Kidney (tissue), 14 donors: ENCODE measurements around the gene NRIP2. TPM values are rescaled to one million over a fixed set of nuclear protein-coding genes. Genes with fewer than 3 reads are reported as not detected.

Experiments used
- DNase-seq, 5 donors: peaks; one replicate each; pipeline ENCODE4 v3.0.0-alpha.2; 2013 to 2020
- FAIRE-seq: peaks from 2 replicates; lab custom pipeline; 2012; peaks lifted over from hg19 to GRCh38; lab: Jason Lieb, UNC
- H3K27ac ChIP-seq, 2 donors: one replicate each; pipeline ENCODE4 v1.7.0; 2013; ENCODE audit warnings: low read depth in 2 of 2, low read length in 2 of 2, inconsistent platforms in 1 of 2
- H3K27me3 ChIP-seq: one replicate; pipeline ENCODE4 v1.7.1; 2013; ENCODE audit warnings: low read length, inconsistent platforms; ENCODE audit not compliant: control insufficient read depth, insufficient read depth
- H3K36me3 ChIP-seq, 3 donors: one replicate each; pipeline versions ENCODE4 v1.7.0 to v1.7.1; 2013; ENCODE audit warnings: low read length in 3 of 3, control low read depth in 1 of 3, inconsistent platforms in 1 of 3; ENCODE audit not compliant: insufficient read depth in 3 of 3, control insufficient read depth in 2 of 3
- H3K4me1 ChIP-seq, 3 donors: one replicate each; pipeline versions ENCODE4 v1.7.0 to v1.7.1; 2013; ENCODE audit warnings: low read length in 3 of 3, inconsistent platforms in 1 of 3, low read depth in 1 of 3; ENCODE audit not compliant: control insufficient read depth in 2 of 3, insufficient read depth in 2 of 3
- H3K4me3 ChIP-seq, 3 donors: one replicate each; pipeline versions ENCODE4 v1.7.0 to v1.8.1; 2013; ENCODE audit warnings: low read length in 3 of 3, control low read depth in 1 of 3, inconsistent platforms in 1 of 3
- H3K9ac ChIP-seq, 3 donors: one replicate each; pipeline versions ENCODE4 v1.7.0 to v1.7.1; 2013; ENCODE audit warnings: low read length in 3 of 3, control low read depth in 1 of 3, inconsistent platforms in 1 of 3
- H3K9me3 ChIP-seq, 3 donors: one replicate each; pipeline versions ENCODE4 v1.7.0 to v1.7.1; 2013; ENCODE audit warnings: low read length in 3 of 3, control low read depth in 1 of 3, inconsistent platforms in 1 of 3; ENCODE audit not compliant: control insufficient read depth in 2 of 3, insufficient read depth in 1 of 3
- CTCF ChIP-seq: IDR thresholded peaks from 3 replicates; pipeline ENCODE4 v1.5.1; 2012; ENCODE audit warnings: mild to moderate bottlenecking, moderate library complexity, borderline replicate concordance; ENCODE audit not compliant: insufficient read depth; ENCODE audit errors: extremely low read depth
- intact Hi-C: fragments of 100-400 bp; cut with DNase I; formaldehyde crosslinking; loops from one replicate; pipeline ENCODE4 v1.11.1; 2022
- polyA plus RNA-seq: library from polyadenylated mRNA; stranded (reverse); fragments of 350-450 nt; fragmentation: Illumina TruSeq; extraction: RNeasy Lipid Tissue Mini Kit (QIAGEN cat#74804); gene quantifications from one replicate; pipeline ENCODE4 v1.2.3, GENCODE V29; 2014; ENCODE audit warnings: low read depth, low replicate concordance; ENCODE audit not compliant: insufficient read depth
- total RNA-seq: library from RNA; stranded (reverse); fragmentation: NEBNext Ultra II Directional; extraction: Animal tissue kit (Norgen Biotek cat#: 25700); gene quantifications from one replicate; pipeline ENCODE4 v1.2.1, GENCODE V29; 2021
- donor health status: control.
- donor health status: control.
- donor health status: control.
- donor health status: control.
- donor health status: control.
- donor health status: DM: yes; HTN: yes; CAD: no.
- donor health status: Normal renal cell carcinoma (clear cell type).

Gene NRIP2
- total and polyA plus RNA-seq, 2 donors from 2014 or later, result 11.7 to 15.9 TPM

GRCh38 chr12:2826036-2826435, 8.8 kb downstream of the NRIP2 start:
- no peaks in the 10 kb centered on the region for H3K27me3 ChIP-seq
- no peak for FAIRE-seq

GRCh38 chr12:2825132-2825531, 9.7 kb downstream of the NRIP2 start:
- no peak overlapping the region for H3K9ac ChIP-seq
- no peaks in the 10 kb centered on the region for H3K9me3 ChIP-seq
- no peak overlapping the region for H3K4me3 ChIP-seq
- peaks cover 6 to 74% (median 44%) of the 10 kb centered on the region in 3 donors for H3K36me3 ChIP-seq
- DNase-seq (no peak), FAIRE-seq (no peak)
- no peaks in the 10 kb centered on the region for H3K4me1 ChIP-seq
- intact Hi-C loops, result no loop called here
- H3K27me3 ChIP-seq, result no peaks in the 10 kb centered on the region
- TF ChIP-seq CTCF, result no peak
- H3K27ac ChIP-seq, result no peak overlapping the region

More at GRCh38 chr12:2826036-2826435, 8.8 kb downstream of the NRIP2 start:
- Histone ChIP-seq H3K36me3 (peaks cover 6 to 69% (median 48%) of the 10 kb centered on the region in 3 donors), H3K4me3 (no peak overlapping the region), H3K27ac (no peak overlapping the region), H3K9ac (no peak overlapping the region), H3K9me3 (no peaks in the 10 kb centered on the region), H3K4me1 (no peaks in the 10 kb centered on the region)
- intact Hi-C loops, result no loop called here
- DNase-seq, result no peak
- no peak for TF ChIP-seq CTCF

- DNase-seq (no peak), FAIRE-seq (no peak)
- no peaks in the 10 kb centered on the region for H3K27me3 ChIP-seq
- H3K4me3 ChIP-seq, result no peak overlapping the region
- H3K36me3 ChIP-seq, result peaks cover 6 to 79% (median 45%) of the 10 kb centered on the region in 3 donors
- no peaks in the 10 kb centered on the region for H3K9me3 ChIP-seq
- H3K27ac ChIP-seq, result no peak overlapping the region
- H3K4me1 ChIP-seq, result no peaks in the 10 kb centered on the region
- no peak for TF ChIP-seq CTCF
- intact Hi-C loops, result no loop called here
- H3K9ac ChIP-seq, result no peak overlapping the region
Measured at GRCh38 chr12:2824541-2824940, 10.3 kb downstream of the NRIP2 start.

DNA sequence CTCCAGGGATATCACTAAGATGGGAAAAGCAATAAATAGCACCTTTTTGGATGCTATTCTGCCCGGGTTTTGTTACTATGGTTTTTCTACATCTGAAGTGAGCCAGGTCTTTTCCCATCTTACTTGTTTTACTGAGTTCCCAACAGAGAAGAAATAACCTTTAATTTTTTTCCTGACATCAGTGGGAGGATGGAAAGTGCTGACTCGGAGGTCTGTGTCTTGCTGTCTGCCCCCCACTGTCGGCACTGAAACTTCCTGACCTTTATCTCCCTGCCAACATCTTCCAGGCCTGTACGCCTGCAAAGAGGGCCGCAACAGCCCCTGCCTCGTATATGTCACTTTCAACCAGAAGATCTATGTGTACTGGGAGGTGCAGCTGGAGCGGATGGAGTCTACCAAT, 11.4 kb downstream of the NRIP2 start:
- no peak for FAIRE-seq
- TF ChIP-seq CTCF, result no peak
- Histone ChIP-seq H3K9ac (no peak overlapping the region), H3K4me1 (no peaks in the 10 kb centered on the region), H3K4me3 (no peak overlapping the region), H3K36me3 (peaks cover 6 to 79% (median 47%) of the 10 kb centered on the region in 3 donors), H3K9me3 (no peaks in the 10 kb centered on the region), H3K27me3 (no peaks in the 10 kb centered on the region), H3K27ac (no peak overlapping the region)
- intact Hi-C loops, result no loop called here
- no peak for DNase-seq
